Keratinocyte (primary cell): Measurements from ENCODE around the gene CEACAM20.

Source experiments
- CTCF ChIP-seq, 3 experiments: IDR thresholded peaks in 1 of 3; conservative IDR thresholded peaks in 1 of 3; optimal IDR thresholded peaks in 1 of 3; 2 replicates in 2 of 3; 3 replicates in 1 of 3; pipeline versions ENCODE3 to v1.5.1; 2011; ENCODE audit warnings: low read length in 3 of 3, mild to moderate bottlenecking in 3 of 3, moderate library complexity in 2 of 3, control low read depth in 1 of 3, inconsistent platforms in 1 of 3; ENCODE audit not compliant: insufficient read depth in 2 of 3; ENCODE audit errors: extremely low read depth in 1 of 3
- EZH2 ChIP-seq: IDR thresholded peaks from one replicate; pipeline ENCODE4 v1.6.1; 2012; ENCODE audit warnings: inconsistent platforms, mild to moderate bottlenecking, low read length, moderate library complexity

- TF ChIP-seq CTCF (optimal IDR thresholded peaks at IDR 0.05 in 1 of 3, IDR thresholded peaks at IDR 0.05 in 1 of 3, conservative IDR thresholded peaks at IDR 0.05 in 1 of 3; ENCODE audit: extremely low read depth in 1 of 3, insufficient read depth in 2 of 3, low read length in 3 of 3) = no peak
- TF ChIP-seq EZH2 = no peak
These were observed 29.9 kb downstream of the CEACAM20 start for GRCh38 chr19:44499559-44499958.
